GM12878 (cell line): ENCODE data around the gene FTH1. TPM values are rescaled to one million over a fixed set of nuclear protein-coding genes. Genes with fewer than 3 reads are reported as not detected.

Experiments
- ATAC-seq: fragments of 200-7000 bp; cut with Tn5 transposase; 3 replicates; pipeline ENCODE4 v1.9.1; 2020; ENCODE audit warnings: mild to moderate bottlenecking, moderate library complexity
- BruUV-seq: library from RNA; stranded (reverse); fragments of 400-500 nt; replicated peaks from 2 replicates; lab custom pipeline; 2021; lab: Mats Ljungman, UMichigan
- CTCF ChIA-PET: fragments of 300-600 bp; sonication (Branson Sonifier 250); formaldehyde crosslinking; extraction: SDS; loops from one replicate; lab custom pipeline; 2021; ENCODE audit warnings: inconsistent platforms; lab: Yijun Ruan, JAX
- POLR2A ChIA-PET: fragments of 350-600 bp; formaldehyde crosslinking; extraction: SDS; loops from one replicate; lab custom pipeline; 2021; ENCODE audit warnings: inconsistent platforms; lab: Charles Lee
- RAD21 ChIA-PET: fragments of 300-600 bp; sonication (Branson Sonifier 250); formaldehyde crosslinking; loops from one replicate; lab custom pipeline; 2023; ENCODE audit warnings: antibody characterized with exemption; ENCODE audit not compliant: unreplicated experiment; lab: Charles Lee
- SMC1A ChIA-PET: fragments of 300-600 bp; sonication (Branson Sonifier 250); formaldehyde crosslinking; loops from one replicate; lab custom pipeline; 2023; ENCODE audit not compliant: unreplicated experiment, uncharacterized antibody; lab: Charles Lee
- DNase-seq: peaks from one replicate; pipeline ENCODE4 v3.0.0-alpha.2; 2011; ENCODE audit warnings: low read depth, low spot score
- FAIRE-seq: peaks from 3 replicates; lab custom pipeline; 2011; peaks lifted over from hg19 to GRCh38; lab: Jason Lieb, UNC
- H2AFZ ChIP-seq: 2 replicates; pipeline ENCODE4 v1.6.0; 2011; ENCODE audit warnings: low read depth, low read length, control low read depth; ENCODE audit not compliant: control insufficient read depth
- H3K27ac ChIP-seq: 2 replicates; pipeline ENCODE4 v1.5.1; 2011; ENCODE audit warnings: control low read depth; ENCODE audit not compliant: control insufficient read depth, insufficient read depth
- H3K27me3 ChIP-seq, 2 experiments: replicated peaks in 1 of 2; 2 replicates each; pipeline versions ENCODE4 v1.6.0 to v1.6.1; 2011; ENCODE audit warnings: low read length in 1 of 2; ENCODE audit not compliant: control insufficient read depth in 2 of 2, insufficient read depth in 2 of 2
- H3K36me3 ChIP-seq, 2 experiments: 2 replicates each; pipeline ENCODE4 v1.5.1; 2011; ENCODE audit warnings: low read length in 1 of 2; ENCODE audit not compliant: control insufficient read depth in 2 of 2, insufficient read depth in 2 of 2
- H3K4me1 ChIP-seq: 2 replicates; pipeline ENCODE4 v1.6.1; 2011; ENCODE audit warnings: mild to moderate bottlenecking, low read length, moderate library complexity, mixed read lengths; ENCODE audit not compliant: control insufficient read depth, insufficient read depth
- H3K4me2 ChIP-seq: 2 replicates; pipeline ENCODE4 v1.6.0; 2011; ENCODE audit warnings: control low read depth; ENCODE audit not compliant: control insufficient read depth, insufficient read depth
- H3K4me3 ChIP-seq: fragments of 200-600 bp; sonication (generic); 2 replicates; pipeline ENCODE4 v1.5.1; 2016
- H3K79me2 ChIP-seq: 2 replicates; pipeline ENCODE4 v1.6.0; 2011; ENCODE audit warnings: low read length; ENCODE audit not compliant: control insufficient read depth, insufficient read depth
- H3K9ac ChIP-seq: 2 replicates; pipeline ENCODE4 v1.8.0; 2011; ENCODE audit warnings: low read length, control low read depth, mixed read lengths; ENCODE audit not compliant: control insufficient read depth, insufficient read depth
- H3K9me3 ChIP-seq: replicated peaks from 3 replicates; pipeline ENCODE4 v1.5.1; 2011; ENCODE audit warnings: mild to moderate bottlenecking, low read length; ENCODE audit not compliant: control insufficient read depth, insufficient read depth
- H4K20me1 ChIP-seq: 2 replicates; pipeline ENCODE4 v1.6.0; 2011; ENCODE audit not compliant: control insufficient read depth, insufficient read depth
- ATF3 ChIP-seq: IDR thresholded peaks from 2 replicates; pipeline ENCODE4 v1.6.1; 2011; ENCODE audit warnings: low read depth, mild to moderate bottlenecking, low read length, moderate library complexity, borderline replicate concordance; ENCODE audit errors: extremely low read depth
- ATF7 ChIP-seq: fragments of 450-650 bp; IDR thresholded peaks from 2 replicates; pipeline ENCODE4 v1.6.1; 2016; ENCODE audit warnings: low read depth, mild to moderate bottlenecking
- BCL3 ChIP-seq: IDR thresholded peaks from 2 replicates; pipeline ENCODE4 v1.6.1; 2011; ENCODE audit warnings: borderline replicate concordance, low read depth, mild to moderate bottlenecking, moderate library complexity, low read length; ENCODE audit not compliant: insufficient read depth, poor library complexity, severe bottlenecking
- CREB1 ChIP-seq: IDR thresholded peaks from 2 replicates; pipeline ENCODE4 v1.6.1; 2012; ENCODE audit warnings: low read depth, mild to moderate bottlenecking, inconsistent platforms
- EGR1 ChIP-seq, 2 experiments: IDR thresholded peaks; 1 replicate in 1 of 2; 2 replicates in 1 of 2; pipeline ENCODE4 v1.6.1; 2011 to 2012; ENCODE audit warnings: low read depth in 2 of 2, low read length in 2 of 2, borderline replicate concordance in 1 of 2, mild to moderate bottlenecking in 1 of 2, moderate library complexity in 1 of 2
- ESRRA ChIP-seq: IDR thresholded peaks from 2 replicates; pipeline ENCODE4 v1.6.1; 2012; ENCODE audit warnings: mild to moderate bottlenecking, low read length, improper control_type of control experiment
- FOXM1 ChIP-seq: IDR thresholded peaks from 2 replicates; pipeline ENCODE4 v1.6.1; 2012; ENCODE audit warnings: low read depth, mild to moderate bottlenecking, inconsistent platforms, low read length, moderate library complexity
- GATAD2B ChIP-seq: fragments of 450-650 bp; conservative IDR thresholded peaks from 2 replicates; pipeline ENCODE4 v1.6.1; 2017; ENCODE audit warnings: low read depth, mild to moderate bottlenecking, moderate library complexity
- HDAC2 ChIP-seq: fragments of 200-600 bp; sonication (generic); IDR thresholded peaks from 2 replicates; pipeline ENCODE4 v1.6.1; 2017
- MTA3 ChIP-seq: IDR thresholded peaks from 2 replicates; pipeline ENCODE4 v1.6.1; 2012; ENCODE audit warnings: low read length, inconsistent platforms, borderline replicate concordance
- MXI1 ChIP-seq: fragments of 150-350 bp; IDR thresholded peaks from 2 replicates; pipeline ENCODE4 v1.6.1; 2011; ENCODE audit warnings: low read depth, mild to moderate bottlenecking, inconsistent platforms, low read length, improper control_type of control experiment
- NBN ChIP-seq: fragments of 450-650 bp; IDR thresholded peaks from 2 replicates; pipeline ENCODE4 v1.6.1; 2016
- PAX8 ChIP-seq: fragments of 450-650 bp; IDR thresholded peaks from 2 replicates; pipeline ENCODE4 v1.6.1; 2017; ENCODE audit warnings: mild to moderate bottlenecking, moderate library complexity
- RCOR1 ChIP-seq: conservative IDR thresholded peaks from 2 replicates; pipeline ENCODE4 v1.6.1; 2012; ENCODE audit warnings: low read depth, low read length, improper control_type of control experiment
- RFX5 ChIP-seq: IDR thresholded peaks from 2 replicates; pipeline ENCODE4 v1.6.1; 2011; ENCODE audit warnings: low read depth, low read length, improper control_type of control experiment
- SREBF2 ChIP-seq: IDR thresholded peaks from 2 replicates; pipeline ENCODE4 v1.6.1; 2012; ENCODE audit warnings: mild to moderate bottlenecking, low read length
- STAT1 ChIP-seq: fragments of 450-650 bp; conservative IDR thresholded peaks from 2 replicates; pipeline ENCODE4 v1.6.1; 2014; ENCODE audit warnings: antibody characterized with exemption, mild to moderate bottlenecking
- ZNF217 ChIP-seq: fragments of 450-650 bp; IDR thresholded peaks from 2 replicates; pipeline ENCODE4 v1.6.1; 2017; ENCODE audit warnings: antibody characterized with exemption, mild to moderate bottlenecking
- WGBS: methylation state at CpG from one replicate; pipeline ENCODE4 v1.1.6; 2016; ENCODE audit warnings: low lambda C conversion rate; ENCODE audit not compliant: insufficient replicate concordance, insufficient coverage; ENCODE audit errors: missing lambda C conversion rate; 5-methylcytosine and 5-hydroxymethylcytosine counted together
- in situ Hi-C: fragments of 300-500 bp; cut with MboI; formaldehyde crosslinking; loops from 9 replicates; pipeline ENCODE4 v1.14.3; 2018; ENCODE audit warnings: mixed read lengths
- intact Hi-C: fragments of 100-400 bp; cut with micrococcal nuclease; formaldehyde crosslinking; loops from one replicate; pipeline ENCODE4 v1.14.2; 2022; ENCODE audit not compliant: unreplicated experiment
- polyA plus RNA-seq, 11 experiments: library from polyadenylated mRNA; depleted of rRNA in 4 of 11; unstranded in 6 of 11; stranded (reverse) in 5 of 11; fragments of >200 nt; fragmentation: Nextera tagmentation in 4 of 11; fragmentation: Illumina TruSeq in 1 of 11; extraction: Ambion mirVana in 4 of 11; extraction: Trizol in 1 of 11; gene quantifications; 1 replicate in 1 of 11; 2 replicates in 10 of 11; pipeline versions ENCODE4 v1.2.1 to v1.2.3, GENCODE V29; 2011 to 2016; ENCODE audit warnings: inconsistent platforms in 2 of 11, missing spikeins in 2 of 11, low read depth in 1 of 11
- total RNA-seq, 4 experiments: library from RNA; depleted of rRNA in 3 of 4; stranded (reverse); fragments of >200 nt in 3 of 4; fragmentation: Illumina TruSeq in 1 of 4; extraction: Trizol in 1 of 4; gene quantifications; 2 replicates each; pipeline versions ENCODE4 v1.2.1 to v1.2.3, GENCODE V29; 2013 to 2021

Gene FTH1
- total and polyA plus RNA-seq, 10 of the 15 experiments (the other 5 are each of a cell fraction or from before 2014, with no cell fraction given), result 289 to 4,154 (median 960) TPM

- TF ChIP-seq RFX5 (no peak), STAT1 (no peak), ZNF217 (no peak), BCL3 (no peak), PAX8 (no peak), CREB1 (no peak), FOXM1 (no peak)
Measured at GRCh38 chr11:62012832-62013461, 45.5 kb upstream of the FTH1 start (continued).

- H3K27ac ChIP-seq, result no peak overlapping the region
- whole genome bisulfite sequencing, result 57% methylated on average over 3 of the region's 3 CpGs
Measured at GRCh38 chr11:62012451-62012831, 45.0 kb upstream of the FTH1 start.

More at GRCh38 chr11:62012451-62012831, 45.0 kb upstream of the FTH1 start:
- ChIA-PET SMC1A (no interaction called here), RAD21 (interaction anchor here (1.1 kb wide), 1 partner anchor 115 kb away, joined by 3 read pairs; no protein-coding TSS in a partner anchor), CTCF (interaction anchor here (1.6 kb wide), 1 partner anchor 114 kb away, joined by 4 read pairs; no protein-coding TSS in a partner anchor), POLR2A (no interaction called here)
- intact Hi-C loops (no loop called here), in situ Hi-C loops (no loop called here)
- TF ChIP-seq MTA3, result no peak
- no peak for TF ChIP-seq RCOR1
- no peak for TF ChIP-seq NBN
- TF ChIP-seq EGR1 (IDR thresholded peaks at IDR 0.05; ENCODE audit: borderline replicate concordance in 1 of 2, low read depth in 2 of 2, low read length in 2 of 2), result no peak
- TF ChIP-seq ESRRA, result no peak
- TF ChIP-seq MXI1, result no peak
- TF ChIP-seq HDAC2, result no peak
- TF ChIP-seq ATF3, result no peak
- no peak for TF ChIP-seq SREBF2
- TF ChIP-seq GATAD2B, result no peak
- TF ChIP-seq ATF7, result no peak
- Histone ChIP-seq H3K4me3 (no peak overlapping the region), H3K4me2 (no peak overlapping the region), H3K4me1 (peaks cover 6% of the 10 kb centered on the region), H3K9ac (no peak overlapping the region), H3K36me3 (no peaks in the 10 kb centered on the region), H3K27me3 (no peaks in the 10 kb centered on the region), H4K20me1 (no peaks in the 10 kb centered on the region), H2AFZ (no peak overlapping the region), H3K79me2 (no peaks in the 10 kb centered on the region), H3K9me3 (no peaks in the 10 kb centered on the region; the same call in 2 of the 3 replicates)
- BruUV-seq, result no TSS peak
- ATAC-seq (no peak), DNase-seq (no peak), FAIRE-seq (no peak)
